DMS79 treated with DMSO at 0.1 percent for 48 hours (cell line): Measurements from ENCODE around the gene GNAQ.

Experiments used
- DNase-seq: peaks from one replicate; lab custom pipeline; 2025; lab: John Stamatoyannopoulos, UW

The GNAQ gene

GRCh38 chr9:77679661-77680368, 351.8 kb downstream of the GNAQ start:
- DNase-seq = no peak

- DNase-seq = no peak
Observed at GRCh38 chr9:77679088-77679487, 352.5 kb downstream of the GNAQ start.

- no peak for DNase-seq
Observed at GRCh38 chr9:77677957-77678535, 353.6 kb downstream of the GNAQ start.

GRCh38 chr9:77677397-77677796, 354.2 kb downstream of the GNAQ start:
- DNase-seq = peak; percentile 6

GRCh38 chr9:77673941-77674791, 357.4 kb downstream of the GNAQ start:
- DNase-seq = no peak

GRCh38 chr9:77672183-77672582, 359.4 kb downstream of the GNAQ start:
- DNase-seq = no peak

- DNase-seq = no peak
Observed at GRCh38 chr9:77667151-77667550, 364.5 kb downstream of the GNAQ start.
